Stomach (tissue), 4 donors: ENCODE measurements around the gene RALGDS.

Experiments
- EP300 ChIP-seq: sonication (generic); formaldehyde crosslinking; IDR thresholded peaks from one replicate; pipeline ENCODE4 v1.6.1; 2017; ENCODE audit warnings: antibody characterized with exemption
- POLR2A ChIP-seq, 4 donors: fragments of 450-650 bp; IDR thresholded peaks; one replicate each; pipeline ENCODE4 v1.6.1; 2016; ENCODE audit warnings: antibody characterized with exemption in 4 of 4, control low read depth in 2 of 4, mild to moderate bottlenecking in 1 of 4, moderate library complexity in 1 of 4
- TF ChIP-seq, protein P1 (sequence below), 7 experiments: fragments of 450-650 bp in 4 of 7; fragments of 200-600 bp in 3 of 7; sonication (generic) in 3 of 7; IDR thresholded peaks; one replicate each; pipeline ENCODE4 v1.5.1; 2016 to 2019; ENCODE audit warnings: antibody characterized with exemption in 7 of 7, control low read depth in 2 of 7, mild to moderate bottlenecking in 1 of 7

DNA sequence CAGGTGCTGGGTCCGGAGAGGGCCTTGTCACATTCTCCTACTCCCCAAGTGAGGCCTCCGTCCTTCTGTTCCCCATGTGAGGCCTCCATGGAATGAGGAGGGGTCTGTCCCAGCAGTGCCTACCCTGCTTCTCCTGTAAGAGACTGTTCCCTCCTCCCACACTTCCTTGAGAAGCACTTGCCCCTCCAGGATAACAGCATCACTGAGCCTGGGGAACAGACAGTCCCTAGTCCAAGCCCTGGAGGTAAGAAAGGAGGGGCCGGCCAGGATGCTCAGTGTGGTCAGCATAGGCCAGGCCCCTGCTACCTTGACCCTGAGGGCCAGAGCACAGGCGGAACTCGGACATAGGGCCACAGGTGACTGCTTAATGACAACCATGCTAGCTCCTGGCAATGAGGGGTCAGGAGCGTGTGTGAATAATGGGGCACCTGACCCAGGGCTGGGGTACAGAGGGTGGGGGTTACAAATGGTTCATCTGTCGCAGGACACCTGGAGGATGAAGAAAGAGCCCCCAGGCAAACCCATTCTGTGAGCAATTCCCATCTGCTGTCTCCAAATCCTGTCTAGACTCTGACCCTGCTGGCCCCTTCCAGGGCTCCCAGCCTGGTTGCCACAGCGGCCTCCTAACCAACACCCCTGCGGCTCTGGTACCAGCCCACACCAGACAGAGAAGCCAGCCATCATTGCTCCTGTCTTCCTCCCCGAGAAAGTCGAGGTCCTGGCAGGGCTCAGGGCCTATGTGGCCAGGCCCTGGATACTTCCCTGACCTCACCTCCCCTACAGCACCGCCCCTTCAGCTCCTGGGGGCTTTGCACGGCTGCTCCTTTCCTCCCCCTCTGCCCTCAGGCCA is 20.3 kb downstream of the RALGDS start:
- TF ChIP-seq, protein P1, sequence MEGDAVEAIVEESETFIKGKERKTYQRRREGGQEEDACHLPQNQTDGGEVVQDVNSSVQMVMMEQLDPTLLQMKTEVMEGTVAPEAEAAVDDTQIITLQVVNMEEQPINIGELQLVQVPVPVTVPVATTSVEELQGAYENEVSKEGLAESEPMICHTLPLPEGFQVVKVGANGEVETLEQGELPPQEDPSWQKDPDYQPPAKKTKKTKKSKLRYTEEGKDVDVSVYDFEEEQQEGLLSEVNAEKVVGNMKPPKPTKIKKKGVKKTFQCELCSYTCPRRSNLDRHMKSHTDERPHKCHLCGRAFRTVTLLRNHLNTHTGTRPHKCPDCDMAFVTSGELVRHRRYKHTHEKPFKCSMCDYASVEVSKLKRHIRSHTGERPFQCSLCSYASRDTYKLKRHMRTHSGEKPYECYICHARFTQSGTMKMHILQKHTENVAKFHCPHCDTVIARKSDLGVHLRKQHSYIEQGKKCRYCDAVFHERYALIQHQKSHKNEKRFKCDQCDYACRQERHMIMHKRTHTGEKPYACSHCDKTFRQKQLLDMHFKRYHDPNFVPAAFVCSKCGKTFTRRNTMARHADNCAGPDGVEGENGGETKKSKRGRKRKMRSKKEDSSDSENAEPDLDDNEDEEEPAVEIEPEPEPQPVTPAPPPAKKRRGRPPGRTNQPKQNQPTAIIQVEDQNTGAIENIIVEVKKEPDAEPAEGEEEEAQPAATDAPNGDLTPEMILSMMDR (IDR thresholded peaks at IDR 0.05), result no peak
- TF ChIP-seq POLR2A (IDR thresholded peaks at IDR 0.05) (no peak), EP300 (no peak)
